ENCODE data around the gene OCA2. TPM values are rescaled to one million over a fixed set of nuclear protein-coding genes. Genes with fewer than 3 reads are reported as not detected.
"Not testable (repeated sequence)": the region's sequence is repeated elsewhere in the genome, so short reads cannot be mapped to it uniquely, and the experiment has no call there.

OCA2 gene
- total RNA-seq, 6 donors from 2014 or later, result 0.83 to 6.0 (median 2.0) TPM

DNA sequence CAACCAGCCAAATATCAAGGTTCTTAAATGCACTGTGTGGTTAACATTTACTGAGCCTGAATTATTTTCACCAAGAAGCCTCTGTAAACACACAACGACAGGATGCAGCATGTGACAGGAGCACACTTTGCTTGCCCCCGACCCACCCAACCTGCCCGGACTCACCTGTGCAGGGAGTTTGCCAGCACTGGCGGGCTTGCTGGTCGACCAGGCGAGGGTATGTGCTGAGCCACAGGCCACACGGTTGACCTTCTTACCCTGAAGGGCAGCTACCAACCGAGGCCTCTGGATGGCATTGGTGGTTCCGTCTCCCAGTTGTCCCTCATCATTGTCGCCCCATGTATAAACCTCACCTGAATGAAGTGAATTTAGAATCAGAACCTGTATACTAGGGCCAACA lies 25.7 kb upstream of the OCA2 start:
- Histone ChIP-seq H3K4me1 (no peaks in the 10 kb centered on the region), H3K4me3 (no peak overlapping the region), H3K27me3 (no peaks in the 10 kb centered on the region), H3K36me3 (peaks cover 17 to 75% (median 35%) of the 10 kb centered on the region in 4 donors), H3K27ac (no peak overlapping the region), H3K9me3 (no peaks in the 10 kb centered on the region)
- ATAC-seq (ENCODE audit: low FRiP score in 2 of 2), result no peak
- TF ChIP-seq POLR2AphosphoS5 (IDR thresholded peaks at IDR 0.05), result no peak
- no peak for TF ChIP-seq EP300 (IDR thresholded peaks at IDR 0.05)
- no peak for TF ChIP-seq POLR2A (IDR thresholded peaks at IDR 0.05)
- TF ChIP-seq, protein P1, sequence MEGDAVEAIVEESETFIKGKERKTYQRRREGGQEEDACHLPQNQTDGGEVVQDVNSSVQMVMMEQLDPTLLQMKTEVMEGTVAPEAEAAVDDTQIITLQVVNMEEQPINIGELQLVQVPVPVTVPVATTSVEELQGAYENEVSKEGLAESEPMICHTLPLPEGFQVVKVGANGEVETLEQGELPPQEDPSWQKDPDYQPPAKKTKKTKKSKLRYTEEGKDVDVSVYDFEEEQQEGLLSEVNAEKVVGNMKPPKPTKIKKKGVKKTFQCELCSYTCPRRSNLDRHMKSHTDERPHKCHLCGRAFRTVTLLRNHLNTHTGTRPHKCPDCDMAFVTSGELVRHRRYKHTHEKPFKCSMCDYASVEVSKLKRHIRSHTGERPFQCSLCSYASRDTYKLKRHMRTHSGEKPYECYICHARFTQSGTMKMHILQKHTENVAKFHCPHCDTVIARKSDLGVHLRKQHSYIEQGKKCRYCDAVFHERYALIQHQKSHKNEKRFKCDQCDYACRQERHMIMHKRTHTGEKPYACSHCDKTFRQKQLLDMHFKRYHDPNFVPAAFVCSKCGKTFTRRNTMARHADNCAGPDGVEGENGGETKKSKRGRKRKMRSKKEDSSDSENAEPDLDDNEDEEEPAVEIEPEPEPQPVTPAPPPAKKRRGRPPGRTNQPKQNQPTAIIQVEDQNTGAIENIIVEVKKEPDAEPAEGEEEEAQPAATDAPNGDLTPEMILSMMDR (IDR thresholded peaks at IDR 0.05), result no peak
- WGBS, 2 donors, result 91 to 100% methylated on average over 9 to 10 of the region's 10 CpGs
- DNase-seq, result no peak

DNA sequence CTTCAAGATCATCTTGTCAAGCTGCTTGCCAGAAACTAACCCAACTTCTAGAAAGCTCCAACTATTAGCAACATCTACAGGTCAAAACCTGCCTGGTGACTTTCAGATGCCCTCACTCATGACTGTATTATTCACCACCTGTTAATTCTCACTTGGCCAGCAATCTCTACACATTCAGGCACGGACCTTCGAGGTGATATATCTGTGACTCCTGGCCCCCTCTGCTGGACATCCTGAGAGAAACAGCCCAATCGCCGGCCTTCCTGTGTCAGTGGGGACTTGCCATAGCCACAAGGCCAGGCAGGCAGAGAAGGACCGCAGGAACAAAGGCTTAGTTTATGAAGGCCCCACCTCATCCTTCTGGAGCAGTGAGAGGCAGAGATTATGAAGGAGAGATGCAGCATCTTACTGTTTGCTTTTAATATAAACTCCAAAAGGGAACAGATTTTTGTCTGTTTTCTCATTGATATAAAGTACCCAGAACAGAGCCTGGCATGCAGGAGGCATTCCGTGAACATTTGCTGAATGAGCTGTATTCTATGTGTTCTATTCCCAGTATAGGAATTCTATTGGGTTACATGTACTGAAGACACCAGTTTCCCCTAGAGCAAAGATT lies 24.4 kb upstream of the OCA2 start:
- DNase-seq (peak in 1 of 2 donors; percentile 76), ATAC-seq (ENCODE audit: low FRiP score in 2 of 2) (peak; percentile 41 to 60)
- no peak overlapping the region for H3K27ac ChIP-seq
- no peaks in the 10 kb centered on the region for H3K27me3 ChIP-seq
- 26 to 29% methylated on average over 6 of the region's 6 CpGs for WGBS, 2 donors
- H3K9me3 ChIP-seq, result no peaks in the 10 kb centered on the region
- H3K4me1 ChIP-seq, result no peaks in the 10 kb centered on the region
- H3K4me3 ChIP-seq, result no peak overlapping the region
- peaks cover 16 to 72% (median 32%) of the 10 kb centered on the region in 4 donors for H3K36me3 ChIP-seq
- no peak for TF ChIP-seq POLR2A (IDR thresholded peaks at IDR 0.05)
- TF ChIP-seq, protein P1 (IDR thresholded peaks at IDR 0.05), result peak; percentile 51 to 70 (median 60)
- no peak for TF ChIP-seq POLR2AphosphoS5 (IDR thresholded peaks at IDR 0.05)
- no peak for TF ChIP-seq EP300 (IDR thresholded peaks at IDR 0.05)

DNA sequence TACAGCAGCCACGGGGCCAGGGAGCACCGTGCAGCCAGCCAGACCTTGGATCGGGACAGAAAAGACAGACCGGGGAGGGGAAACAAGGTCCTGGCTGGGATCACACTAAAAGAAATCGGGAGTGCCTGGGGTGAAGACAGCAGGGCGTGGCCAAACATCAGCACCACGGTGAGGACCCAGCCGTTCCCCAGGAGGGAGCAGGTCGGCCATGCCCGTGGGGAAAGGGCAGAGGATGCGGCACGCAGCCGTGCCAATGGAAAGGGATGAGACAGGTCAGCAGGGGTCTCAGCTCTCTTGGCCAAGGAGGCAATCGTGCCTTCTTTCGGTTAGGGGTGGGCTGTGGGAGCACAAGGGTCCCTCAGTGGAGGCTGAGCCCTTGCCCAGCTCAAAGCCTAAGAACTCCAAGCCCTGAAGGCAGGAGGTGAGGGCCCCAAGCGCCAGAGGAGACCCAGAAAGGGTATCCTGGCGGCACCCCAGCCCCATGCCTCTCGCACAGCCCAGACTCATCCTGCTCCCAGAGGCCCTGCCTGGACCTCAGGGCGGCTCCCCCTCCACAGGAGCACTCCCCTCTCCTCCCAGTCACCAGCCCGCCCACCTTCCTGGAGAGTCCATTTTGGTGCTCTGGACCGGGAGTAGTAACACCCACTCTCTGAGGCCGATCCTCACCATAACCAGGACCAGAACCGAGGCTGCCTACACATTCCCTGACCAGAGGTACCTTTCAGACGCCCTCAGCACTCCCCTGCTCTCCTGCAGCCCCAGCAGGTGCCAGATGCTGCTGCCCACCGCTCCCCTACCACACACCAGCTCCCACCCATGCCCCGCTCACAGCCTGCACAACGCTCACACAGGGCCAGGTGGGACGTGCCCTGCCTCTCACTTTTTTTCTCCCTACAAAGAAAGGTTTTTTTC lies 23.2 kb upstream of the OCA2 start:
- Histone ChIP-seq H3K36me3 (peaks cover 16 to 74% (median 42%) of the 10 kb centered on the region in 4 donors), H3K9me3 (no peaks in the 10 kb centered on the region), H3K4me3 (no peak overlapping the region), H3K4me1 (no peaks in the 10 kb centered on the region), H3K27ac (no peak overlapping the region), H3K27me3 (no peaks in the 10 kb centered on the region)
- ATAC-seq (ENCODE audit: low FRiP score in 2 of 2) (peak in 1 of 2 donors; percentile 5), DNase-seq (no peak)
- 87 to 89% methylated on average over 21 to 28 of the region's 28 CpGs for WGBS, 2 donors
- no peak for TF ChIP-seq EP300 (IDR thresholded peaks at IDR 0.05)
- no peak for TF ChIP-seq POLR2A (IDR thresholded peaks at IDR 0.05)
- TF ChIP-seq POLR2AphosphoS5 (IDR thresholded peaks at IDR 0.05), result no peak
- TF ChIP-seq, protein P1 (IDR thresholded peaks at IDR 0.05), result no peak

DNA sequence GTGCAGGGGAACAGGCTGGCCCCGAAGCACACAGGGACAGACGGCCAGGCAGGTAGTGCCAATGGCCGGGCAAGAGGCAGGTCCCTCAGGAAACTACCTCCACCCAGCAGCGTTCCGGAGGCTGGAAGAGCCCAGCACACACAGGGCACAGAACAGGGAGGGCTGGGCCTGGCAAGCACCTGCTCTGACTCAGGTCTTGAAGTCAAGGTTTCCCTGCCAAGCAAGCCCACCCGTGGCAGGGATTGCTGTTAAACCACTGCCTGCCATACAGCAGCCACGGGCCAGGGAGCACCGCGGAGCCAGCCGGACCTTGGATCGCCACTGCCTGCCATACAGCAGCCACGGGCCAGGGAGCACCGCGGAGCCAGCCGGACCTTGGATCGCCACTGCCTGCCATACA lies 22.5 kb upstream of the OCA2 start:
- WGBS, 2 donors, result 95 to 100% methylated on average over 2 to 16 of the region's 16 CpGs
- H3K27ac ChIP-seq; H3K27me3 ChIP-seq; ATAC-seq (ENCODE audit: low FRiP score in 2 of 2); DNase-seq; H3K4me1 ChIP-seq; H3K9me3 ChIP-seq; H3K4me3 ChIP-seq: not testable (repeated sequence)
- H3K36me3 ChIP-seq, result peaks cover 16 to 76% (median 46%) of the 10 kb centered on the region in 4 donors

DNA sequence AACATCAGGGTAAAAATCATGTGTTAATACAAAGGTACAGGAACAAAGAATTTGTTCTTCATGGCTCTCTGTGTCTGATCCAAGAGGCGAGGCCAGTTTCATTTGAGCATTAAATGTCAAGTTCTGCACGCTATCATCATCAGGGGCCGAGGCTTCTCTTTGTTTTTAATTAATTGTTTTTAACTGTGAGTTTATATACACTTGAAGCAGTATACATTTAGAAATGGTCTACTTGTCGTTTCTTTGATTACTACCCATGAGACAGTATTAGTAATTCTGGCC lies 21.2 kb upstream of the OCA2 start:
- H3K27ac ChIP-seq, result no peak overlapping the region
- H3K27me3 ChIP-seq, result no peaks in the 10 kb centered on the region
- TF ChIP-seq, protein P1 (IDR thresholded peaks at IDR 0.05), result no peak
- TF ChIP-seq EP300 (IDR thresholded peaks at IDR 0.05), result no peak
- TF ChIP-seq POLR2AphosphoS5 (IDR thresholded peaks at IDR 0.05), result no peak
- TF ChIP-seq POLR2A (IDR thresholded peaks at IDR 0.05), result no peak
- no peak for DNase-seq
- 94 to 97% methylated on average over 4 of the region's 4 CpGs for WGBS, 2 donors
- H3K4me3 ChIP-seq, result no peak overlapping the region
- no peaks in the 10 kb centered on the region for H3K4me1 ChIP-seq
- ATAC-seq (ENCODE audit: low FRiP score in 2 of 2), result no peak
- H3K36me3 ChIP-seq, result peaks cover 16 to 89% (median 59%) of the 10 kb centered on the region in 4 donors
- H3K9me3 ChIP-seq, result no peaks in the 10 kb centered on the region
